OCI-LY1 (cell line): ENCODE data around the gene XKR7.

Experiments
- EZH2 ChIP-seq: fragments of 200-600 bp; sonication (generic), shearing (Covaris generic); IDR thresholded peaks from 2 replicates; pipeline ENCODE4 v1.8.0; 2017; ENCODE audit warnings: borderline replicate concordance, mixed run types, mild to moderate bottlenecking, antibody characterized with exemption, low read length, moderate library complexity, mixed read lengths
- TF ChIP-seq, protein P1 (sequence below): fragments of 200-600 bp; sonication (generic), shearing (Covaris generic); IDR thresholded peaks from 2 replicates; pipeline ENCODE4 v1.5.1; 2017; ENCODE audit warnings: mild to moderate bottlenecking, antibody characterized with exemption, low read length, moderate library complexity, mixed read lengths

DNA sequence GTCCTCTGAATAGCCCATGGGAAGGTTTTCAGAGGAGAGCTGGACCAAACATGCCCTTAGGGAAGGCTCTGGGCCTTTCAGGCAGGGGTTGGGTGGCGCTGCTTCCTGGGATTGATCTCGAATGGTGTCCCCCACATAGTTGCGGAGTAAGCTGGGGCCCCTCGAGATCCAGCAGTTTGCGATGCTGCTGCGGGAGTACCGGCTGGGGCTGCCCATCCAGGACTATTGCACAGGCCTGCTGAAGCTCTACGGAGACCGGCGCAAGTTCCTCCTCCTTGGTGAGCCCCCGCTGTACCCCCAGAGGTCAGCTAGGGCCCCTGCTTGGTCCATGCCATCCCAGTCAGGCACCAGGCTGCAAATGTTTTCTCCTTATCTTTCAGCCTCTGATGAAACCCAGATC is 61.6 kb downstream of the XKR7 start:
- TF ChIP-seq, protein P1, sequence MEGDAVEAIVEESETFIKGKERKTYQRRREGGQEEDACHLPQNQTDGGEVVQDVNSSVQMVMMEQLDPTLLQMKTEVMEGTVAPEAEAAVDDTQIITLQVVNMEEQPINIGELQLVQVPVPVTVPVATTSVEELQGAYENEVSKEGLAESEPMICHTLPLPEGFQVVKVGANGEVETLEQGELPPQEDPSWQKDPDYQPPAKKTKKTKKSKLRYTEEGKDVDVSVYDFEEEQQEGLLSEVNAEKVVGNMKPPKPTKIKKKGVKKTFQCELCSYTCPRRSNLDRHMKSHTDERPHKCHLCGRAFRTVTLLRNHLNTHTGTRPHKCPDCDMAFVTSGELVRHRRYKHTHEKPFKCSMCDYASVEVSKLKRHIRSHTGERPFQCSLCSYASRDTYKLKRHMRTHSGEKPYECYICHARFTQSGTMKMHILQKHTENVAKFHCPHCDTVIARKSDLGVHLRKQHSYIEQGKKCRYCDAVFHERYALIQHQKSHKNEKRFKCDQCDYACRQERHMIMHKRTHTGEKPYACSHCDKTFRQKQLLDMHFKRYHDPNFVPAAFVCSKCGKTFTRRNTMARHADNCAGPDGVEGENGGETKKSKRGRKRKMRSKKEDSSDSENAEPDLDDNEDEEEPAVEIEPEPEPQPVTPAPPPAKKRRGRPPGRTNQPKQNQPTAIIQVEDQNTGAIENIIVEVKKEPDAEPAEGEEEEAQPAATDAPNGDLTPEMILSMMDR = no peak
- no peak for TF ChIP-seq EZH2
